ENCODE measurements around the gene WWOX. TPM values are rescaled to one million over a fixed set of nuclear protein-coding genes. Genes with fewer than 3 reads are reported as not detected.

The WWOX gene
- total RNA-seq, 6 experiments from 2014 or later = 13.0 to 24.3 (median 16.5) TPM

DNA sequence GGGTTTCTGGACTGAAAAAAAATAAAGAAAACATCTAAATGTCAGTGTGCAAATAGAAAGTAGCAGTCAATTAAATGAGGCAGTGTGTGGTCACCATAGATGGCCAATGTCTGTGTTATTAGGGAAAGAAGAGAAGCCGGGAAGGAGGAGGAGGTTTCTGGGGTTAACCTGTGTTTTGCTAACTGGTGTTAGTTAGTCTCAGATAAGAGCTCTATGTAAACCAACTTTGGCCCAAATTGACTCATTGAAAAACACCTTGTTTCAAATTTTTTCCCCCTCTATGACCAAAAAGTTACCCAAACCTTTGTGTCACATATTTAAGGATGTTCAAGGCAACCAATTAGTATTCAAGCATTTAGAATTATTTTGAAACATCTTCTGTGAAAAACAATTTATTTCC lies 970.2 kb downstream of the WWOX start:
- Histone ChIP-seq H3K9me3 (no peaks in the 10 kb centered on the region), H3K36me3 (no peaks in the 10 kb centered on the region), H3K27ac (no peak overlapping the region), H3K4me3 (no peak overlapping the region), H3K27me3 (no peaks in the 10 kb centered on the region), H3K4me1 (no peaks in the 10 kb centered on the region)
- ATAC-seq (no peak), DNase-seq (no peak)
- TF ChIP-seq POLR2A (IDR thresholded peaks at IDR 0.05) = no peak
- TF ChIP-seq, protein P1, sequence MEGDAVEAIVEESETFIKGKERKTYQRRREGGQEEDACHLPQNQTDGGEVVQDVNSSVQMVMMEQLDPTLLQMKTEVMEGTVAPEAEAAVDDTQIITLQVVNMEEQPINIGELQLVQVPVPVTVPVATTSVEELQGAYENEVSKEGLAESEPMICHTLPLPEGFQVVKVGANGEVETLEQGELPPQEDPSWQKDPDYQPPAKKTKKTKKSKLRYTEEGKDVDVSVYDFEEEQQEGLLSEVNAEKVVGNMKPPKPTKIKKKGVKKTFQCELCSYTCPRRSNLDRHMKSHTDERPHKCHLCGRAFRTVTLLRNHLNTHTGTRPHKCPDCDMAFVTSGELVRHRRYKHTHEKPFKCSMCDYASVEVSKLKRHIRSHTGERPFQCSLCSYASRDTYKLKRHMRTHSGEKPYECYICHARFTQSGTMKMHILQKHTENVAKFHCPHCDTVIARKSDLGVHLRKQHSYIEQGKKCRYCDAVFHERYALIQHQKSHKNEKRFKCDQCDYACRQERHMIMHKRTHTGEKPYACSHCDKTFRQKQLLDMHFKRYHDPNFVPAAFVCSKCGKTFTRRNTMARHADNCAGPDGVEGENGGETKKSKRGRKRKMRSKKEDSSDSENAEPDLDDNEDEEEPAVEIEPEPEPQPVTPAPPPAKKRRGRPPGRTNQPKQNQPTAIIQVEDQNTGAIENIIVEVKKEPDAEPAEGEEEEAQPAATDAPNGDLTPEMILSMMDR (IDR thresholded peaks at IDR 0.05) = no peak
- WGBS (ENCODE audit: insufficient coverage, low coverage, low lambda C conversion rate, missing lambda C conversion rate) = 55% methylated on average over 1 of the region's 1 CpG
- intact Hi-C loops (cut with DNase I) = no loop called here

DNA sequence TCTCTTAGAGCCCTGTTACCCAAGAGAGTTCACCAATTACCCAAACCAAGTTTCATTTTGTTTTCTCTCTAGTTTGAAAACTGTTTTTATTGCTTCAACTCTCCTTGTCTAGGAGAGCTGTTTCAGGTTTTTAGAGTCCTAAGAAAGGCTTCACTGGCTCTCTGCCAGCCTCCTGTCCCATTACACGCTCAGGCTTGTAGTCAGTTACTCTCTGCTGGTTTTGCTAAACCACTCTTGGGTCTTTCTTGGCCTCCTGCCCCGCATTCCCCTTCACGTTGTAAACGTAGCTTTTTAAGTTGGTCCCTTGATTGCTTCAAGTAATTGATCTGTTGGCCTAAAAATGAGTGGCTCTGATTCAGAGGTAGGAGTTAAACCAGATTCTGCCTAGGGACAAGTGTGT lies 972.0 kb downstream of the WWOX start:
- WGBS (ENCODE audit: insufficient coverage, low coverage, low lambda C conversion rate, missing lambda C conversion rate) = 56% methylated on average over 4 of the region's 4 CpGs
- no peak for DNase-seq

DNA sequence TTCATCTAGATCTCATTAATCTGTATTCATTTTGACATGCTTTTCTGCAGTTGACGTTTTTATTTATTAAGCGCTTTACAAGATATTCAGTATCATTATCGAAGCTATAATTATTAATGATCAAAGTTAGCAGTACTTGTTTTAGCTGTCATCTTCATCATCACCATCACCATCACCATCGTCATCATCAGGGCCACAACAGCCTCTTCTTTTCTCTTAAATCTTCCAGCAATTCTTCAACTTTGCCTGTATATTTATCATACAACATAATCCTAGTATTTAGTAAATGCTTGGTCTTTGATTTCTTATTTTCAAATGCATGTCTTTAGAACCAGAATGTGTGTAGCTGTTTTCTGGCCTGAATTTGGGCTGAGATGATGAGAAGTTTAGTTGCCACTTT lies 973.1 kb downstream of the WWOX start:
- WGBS (ENCODE audit: insufficient coverage, low coverage, low lambda C conversion rate, missing lambda C conversion rate) = 91% methylated on average over 4 of the region's 4 CpGs

More for the DNA sequence above, 972.0 kb downstream of the WWOX start:
- Histone ChIP-seq H3K27me3 (no peaks in the 10 kb centered on the region), H3K9me3 (no peaks in the 10 kb centered on the region), H3K4me1 (no peaks in the 10 kb centered on the region), H3K27ac (no peak overlapping the region), H3K36me3 (no peaks in the 10 kb centered on the region), H3K4me3 (no peak overlapping the region)
- ATAC-seq = no peak
- intact Hi-C loops (cut with DNase I) = no loop called here
- TF ChIP-seq, protein P1 (IDR thresholded peaks at IDR 0.05) = no peak
- no peak for TF ChIP-seq POLR2A (IDR thresholded peaks at IDR 0.05)

DNA sequence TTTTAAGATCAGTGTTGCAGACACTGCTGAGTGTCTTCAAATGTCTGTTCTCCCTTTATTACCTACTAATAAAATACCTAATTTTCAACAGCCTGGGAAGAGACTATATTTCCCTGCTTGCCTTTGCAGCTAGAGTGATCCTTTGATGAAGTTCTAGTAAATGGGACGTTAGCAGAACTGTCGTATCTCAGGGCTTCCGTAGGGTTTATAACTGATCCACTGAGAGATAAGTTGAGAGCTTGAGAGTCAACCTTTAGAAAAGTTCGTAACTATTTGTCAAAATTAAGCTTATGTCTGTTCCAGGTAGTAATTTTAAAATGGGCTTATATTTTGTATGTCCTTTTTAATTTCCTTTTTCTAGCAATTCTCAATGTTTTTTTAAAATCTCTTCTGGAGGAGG lies 974.1 kb downstream of the WWOX start:
- 53% methylated on average over 4 of the region's 4 CpGs for WGBS (ENCODE audit: insufficient coverage, low coverage, low lambda C conversion rate, missing lambda C conversion rate)
- TF ChIP-seq POLR2A (IDR thresholded peaks at IDR 0.05) = no peak
- TF ChIP-seq, protein P1 (IDR thresholded peaks at IDR 0.05) = no peak
- no peak for ATAC-seq
- Histone ChIP-seq H3K4me3 (no peak overlapping the region), H3K27me3 (no peaks in the 10 kb centered on the region), H3K4me1 (no peaks in the 10 kb centered on the region), H3K9me3 (no peaks in the 10 kb centered on the region), H3K36me3 (no peaks in the 10 kb centered on the region), H3K27ac (no peak overlapping the region)
- intact Hi-C loops (cut with DNase I) = no loop called here
- DNase-seq = no peak

More for the DNA sequence above, 973.1 kb downstream of the WWOX start:
- Histone ChIP-seq H3K4me1 (no peaks in the 10 kb centered on the region), H3K27ac (no peak overlapping the region), H3K27me3 (no peaks in the 10 kb centered on the region), H3K9me3 (no peaks in the 10 kb centered on the region), H3K4me3 (no peak overlapping the region), H3K36me3 (no peaks in the 10 kb centered on the region)
- no peak for ATAC-seq
- intact Hi-C loops (cut with DNase I) = no loop called here
- TF ChIP-seq POLR2A (IDR thresholded peaks at IDR 0.05) = no peak
- TF ChIP-seq, protein P1 (IDR thresholded peaks at IDR 0.05) = no peak
- DNase-seq = no peak

DNA sequence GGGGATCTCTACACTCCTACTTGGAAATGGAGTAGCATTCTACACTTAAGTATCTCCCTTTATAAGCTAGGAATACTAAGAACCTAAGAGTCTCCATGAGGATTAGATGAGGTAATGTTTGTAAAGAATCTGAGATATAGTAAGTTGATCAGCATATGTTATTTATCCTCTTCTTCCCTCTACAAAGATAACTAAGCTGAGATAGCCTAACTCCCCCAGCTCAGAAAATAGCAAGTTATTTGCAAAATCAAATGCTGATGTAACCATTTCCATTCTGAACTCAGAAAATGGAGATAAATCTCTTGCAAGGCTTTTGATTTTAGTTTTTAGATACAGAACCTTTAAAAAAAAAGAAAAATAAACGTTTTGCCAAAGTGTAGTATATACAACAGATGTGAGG lies 975.1 kb downstream of the WWOX start:
- no peaks in the 10 kb centered on the region for H3K9me3 ChIP-seq
- H3K36me3 ChIP-seq = no peaks in the 10 kb centered on the region
- intact Hi-C loops (cut with DNase I) = no loop called here
- 10% methylated on average over 1 of the region's 1 CpG for WGBS (ENCODE audit: insufficient coverage, low coverage, low lambda C conversion rate, missing lambda C conversion rate)
- no peak for TF ChIP-seq POLR2A (IDR thresholded peaks at IDR 0.05)
- TF ChIP-seq, protein P1 (IDR thresholded peaks at IDR 0.05) = no peak
- no peak overlapping the region for H3K4me3 ChIP-seq
- ATAC-seq (no peak), DNase-seq (no peak)
- H3K27ac ChIP-seq = no peak overlapping the region
- no peaks in the 10 kb centered on the region for H3K4me1 ChIP-seq
- H3K27me3 ChIP-seq = no peaks in the 10 kb centered on the region

Measured in right lobe of liver (tissue), 6 donors.